MCF 10A (cell line): ENCODE data around the gene RBM22. TPM values are rescaled to one million over a fixed set of nuclear protein-coding genes. Genes with fewer than 3 reads are reported as not detected.

ENCODE experiments used
- BruUV-seq: library from RNA; stranded (reverse); fragments of 400-500 nt; replicated peaks from 2 replicates; lab custom pipeline; 2021; lab: Mats Ljungman, UMichigan
- CTCF ChIA-PET: fragments of 300-600 bp; sonication (Branson Sonifier 250); formaldehyde crosslinking; extraction: SDS; loops from one replicate; lab custom pipeline; 2021; ENCODE audit warnings: antibody characterized with exemption, inconsistent platforms; lab: Yijun Ruan, JAX
- POLR2A ChIA-PET: fragments of 300-600, 350-650 bp; sonication (Branson Sonifier 250); formaldehyde crosslinking; extraction: SDS; loops from one replicate; lab custom pipeline; 2020; ENCODE audit warnings: antibody characterized with exemption, inconsistent platforms; lab: Yijun Ruan, JAX
- DNase-seq: peaks from one replicate; pipeline ENCODE4 v3.0.0-alpha.2; 2018; ENCODE audit not compliant: unreplicated experiment
- H3K27ac Mint-ChIP-seq: one replicate; pipeline ENCODE4 v1.8.0; 2022; ENCODE audit warnings: mild to moderate bottlenecking, low read depth, mixed read lengths; ENCODE audit not compliant: unreplicated experiment
- H3K27me3 Mint-ChIP-seq: one replicate; pipeline ENCODE4 v1.8.0; 2022; ENCODE audit warnings: mixed read lengths; ENCODE audit not compliant: insufficient read depth, unreplicated experiment
- H3K36me3 Mint-ChIP-seq: one replicate; pipeline ENCODE4 v1.8.0; 2022; ENCODE audit warnings: mild to moderate bottlenecking, moderate library complexity, mixed read lengths; ENCODE audit not compliant: insufficient read depth, unreplicated experiment
- H3K4me1 Mint-ChIP-seq: one replicate; pipeline ENCODE4 v1.8.0; 2022; ENCODE audit warnings: mixed read lengths; ENCODE audit not compliant: insufficient read depth, unreplicated experiment
- H3K4me3 Mint-ChIP-seq: one replicate; pipeline ENCODE4 v1.8.0; 2022; ENCODE audit warnings: mild to moderate bottlenecking, moderate library complexity, mixed read lengths; ENCODE audit not compliant: unreplicated experiment
- H3K9me3 Mint-ChIP-seq: one replicate; pipeline ENCODE4 v1.8.0; 2022; ENCODE audit warnings: mixed read lengths; ENCODE audit not compliant: unreplicated experiment
- CTCF ChIP-seq: fragments of 200-600 bp; IDR thresholded peaks from one replicate; pipeline ENCODE4 v1.8.0; 2022; ENCODE audit warnings: antibody characterized with exemption, mild to moderate bottlenecking; ENCODE audit not compliant: unreplicated experiment
- intact Hi-C: fragments of 100-400 bp; cut with micrococcal nuclease; formaldehyde crosslinking; loops from 2 replicates; pipeline ENCODE4 v1.14.1; 2022
- total RNA-seq: library from RNA; stranded (reverse); gene quantifications from 2 replicates; pipeline ENCODE4 v1.2.3, GENCODE V29; 2022

RBM22 gene
- total RNA-seq, 1 experiment from 2014 or later: 66.0 TPM

- H3K27me3 Mint-ChIP-seq: peaks cover 18% of the 10 kb centered on the region
- DNase-seq: no peak
- H3K36me3 Mint-ChIP-seq: no peaks in the 10 kb centered on the region
- H3K4me1 Mint-ChIP-seq: peaks cover under 1% of the 10 kb centered on the region
- ChIA-PET POLR2A (interaction anchor here (0.8 to 3.5 kb wide), 5 partner anchors 9 to 209 kb away, joined by 3 to 20 read pairs (median 4); no protein-coding TSS in a partner anchor), CTCF (interaction anchor here (0.6 to 13.6 kb wide), 24 partner anchors 9 to 507 kb away, joined by 3 to 429 read pairs (median 4); partner anchors contain the start of genes IRGM, RBM22 and SMIM3)
- no peak for TF ChIP-seq CTCF
- no TSS peak for BruUV-seq
- no peaks in the 10 kb centered on the region for H3K9me3 Mint-ChIP-seq
- H3K4me3 Mint-ChIP-seq: no peak overlapping the region
- no peak overlapping the region for H3K27ac Mint-ChIP-seq
- intact Hi-C loops: no loop called here
Observed at GRCh38 chr5:150658121-150658520, 42.7 kb downstream of the RBM22 start.

GRCh38 chr5:150656191-150657132 lies 44.4 kb downstream of the RBM22 start:
- Mint-ChIP-seq H3K4me1 (peaks cover 14% of the 10 kb centered on the region), H3K9me3 (no peaks in the 10 kb centered on the region), H3K36me3 (peaks cover 1% of the 10 kb centered on the region), H3K4me3 (peak overlapping the region; percentile 71), H3K27ac (no peak overlapping the region), H3K27me3 (peaks cover 11% of the 10 kb centered on the region)
- peak; percentile 99 for TF ChIP-seq CTCF
- POLR2A ChIA-PET: interaction anchor here (0.6 to 3.5 kb wide), 7 partner anchors 14 to 117 kb away, joined by 3 to 20 read pairs (median 3); no protein-coding TSS in a partner anchor
- intact Hi-C loops: loop anchor here (1.0 kb wide), 3 partner anchors 95 to 198 kb away; no protein-coding TSS in a partner anchor
- DNase-seq: peak; percentile 58
- CTCF ChIA-PET: interaction anchor here (0.5 to 13.6 kb wide), 31 partner anchors 9 to 940 kb away, joined by 3 to 429 read pairs (median 4); partner anchors contain the start of genes RBM22, SMIM3 and SYNPO
- no TSS peak for BruUV-seq

- no peak for TF ChIP-seq CTCF
Observed at GRCh38 chr5:150655221-150655620, 45.6 kb downstream of the RBM22 start.

More at GRCh38 chr5:150655221-150655620, 45.6 kb downstream of the RBM22 start:
- no peak for DNase-seq
- ChIA-PET CTCF (interaction anchor here (0.6 to 13.6 kb wide), 23 partner anchors 12 to 1092 kb away, joined by 3 to 429 read pairs (median 4); partner anchors contain the start of genes SMIM3 and SYNPO), POLR2A (interaction anchor here (2.8 to 3.5 kb wide), 3 partner anchors 12 to 94 kb away, joined by 15 to 21 read pairs (median 20); partner anchors contain the start of gene SYNPO)
- Mint-ChIP-seq H3K4me3 (no peak overlapping the region), H3K36me3 (peaks cover 14% of the 10 kb centered on the region), H3K4me1 (peaks cover 18% of the 10 kb centered on the region), H3K27me3 (no peaks in the 10 kb centered on the region), H3K9me3 (no peaks in the 10 kb centered on the region), H3K27ac (no peak overlapping the region)
- BruUV-seq: no TSS peak
- intact Hi-C loops: no loop called here
